Stimulated activated CD8-positive, alpha-beta memory T cell treated with anti-CD3 and anti-CD28 coated beads, Interleukin-12 subunit alpha, Interleukin-12 subunit beta, amount 100 ng/mL, for 24 hours (primary cell): ENCODE measurements around the gene PRRC2B.
"Not testable (repeated sequence)": the region's sequence is repeated elsewhere in the genome, so short reads cannot be mapped to it uniquely, and the experiment has no call there.

ENCODE experiments used
- DNase-seq: peaks from one replicate; pipeline ENCODE4 v3.0.0-alpha.2; 2020; ENCODE audit errors: extremely low read depth

The PRRC2B gene

GRCh38 chr9:131393622-131394463 is at the start of gene PRRC2B:
PRRC2B (plus strand) TSS chr9:131394086; CDS start chr9:131430145, 36,059 bp downstream.
- DNase-seq = peak; percentile 65

GRCh38 chr9:131344931-131345535 is 48.9 kb upstream of the PRRC2B start:
- not testable (repeated sequence) for DNase-seq

DNA sequence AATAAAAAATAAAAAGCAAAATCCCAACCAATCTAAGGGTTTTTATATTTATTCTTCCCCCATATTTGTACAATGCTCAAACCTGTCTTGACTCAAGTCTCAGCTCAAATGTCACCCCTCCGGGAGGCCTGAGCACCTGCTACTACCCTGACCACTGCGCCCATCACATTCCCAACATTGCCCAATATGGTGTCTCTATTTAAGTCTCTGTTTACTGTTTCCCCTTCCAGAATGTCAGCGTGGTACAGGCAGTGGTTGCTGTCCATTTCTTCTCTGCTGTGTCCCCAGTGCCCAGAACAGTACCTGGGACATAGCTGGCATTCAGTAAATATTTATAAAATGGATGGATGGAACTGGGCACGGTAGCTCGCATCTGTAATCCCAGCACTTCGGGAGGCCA is 47.3 kb upstream of the PRRC2B start:
- no peak for DNase-seq

GRCh38 chr9:131347376-131348020 is 46.4 kb upstream of the PRRC2B start:
- no peak for DNase-seq

DNA sequence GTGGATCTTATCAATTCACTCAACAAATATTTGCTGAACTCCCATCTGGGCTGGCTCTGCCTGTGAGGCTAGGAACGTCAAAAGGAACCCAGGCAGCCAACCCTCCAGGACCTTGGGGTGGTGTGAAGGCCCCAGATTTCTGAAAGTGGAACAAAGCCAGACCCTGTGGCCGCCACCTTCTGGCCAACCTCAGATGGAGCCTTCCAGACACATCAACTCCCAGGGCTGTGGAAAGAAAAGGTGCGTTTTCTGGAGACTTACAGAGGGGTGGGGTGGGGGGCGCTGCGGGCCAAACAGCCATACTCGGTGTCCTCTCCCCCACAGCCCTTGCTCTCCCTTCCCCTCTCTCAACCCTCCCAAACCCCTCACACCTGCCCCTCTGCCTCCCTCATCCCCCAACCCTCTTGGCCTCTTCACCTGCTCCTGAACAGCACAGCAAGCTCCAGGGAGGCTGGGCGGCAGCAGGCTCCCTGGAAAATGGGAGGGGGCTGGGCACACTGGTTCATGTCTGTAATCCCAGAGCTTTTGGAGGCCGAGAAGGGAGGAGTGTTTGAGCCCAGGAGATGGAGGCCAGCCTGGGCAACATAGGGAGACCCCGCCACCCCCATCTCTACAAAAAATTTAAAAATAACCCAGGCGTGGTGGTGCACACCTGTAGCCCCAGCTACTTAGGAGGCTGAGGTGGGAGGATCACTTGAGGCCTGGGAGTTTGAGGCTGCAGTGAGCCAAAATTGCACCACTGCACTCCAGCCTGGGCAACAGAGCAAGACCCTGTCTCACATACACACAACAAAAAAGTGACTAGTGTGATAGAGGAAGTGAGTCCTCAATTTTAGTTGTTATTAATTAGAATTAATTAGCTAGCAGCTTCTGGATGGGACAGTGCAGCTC is 45.0 kb upstream of the PRRC2B start:
- DNase-seq = no peak

DNA sequence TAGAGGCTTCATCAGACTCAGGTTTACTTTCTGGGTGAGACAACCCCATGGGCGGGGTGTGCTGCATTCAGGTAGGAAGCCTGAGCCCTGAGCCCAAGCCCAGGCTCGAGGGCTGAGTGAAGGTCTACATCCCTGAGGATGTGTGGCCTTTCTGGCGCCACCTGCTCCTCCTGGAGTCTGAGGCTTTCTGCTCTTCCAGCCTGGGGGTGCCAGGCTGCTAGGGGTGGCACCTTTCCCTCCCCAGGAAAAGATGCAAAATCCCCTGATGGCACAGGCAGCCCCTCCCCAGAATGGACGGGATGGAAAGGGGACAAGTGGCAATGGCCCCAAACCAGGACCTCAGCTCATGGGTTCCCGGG is 44.4 kb upstream of the PRRC2B start:
- DNase-seq = no peak

DNA sequence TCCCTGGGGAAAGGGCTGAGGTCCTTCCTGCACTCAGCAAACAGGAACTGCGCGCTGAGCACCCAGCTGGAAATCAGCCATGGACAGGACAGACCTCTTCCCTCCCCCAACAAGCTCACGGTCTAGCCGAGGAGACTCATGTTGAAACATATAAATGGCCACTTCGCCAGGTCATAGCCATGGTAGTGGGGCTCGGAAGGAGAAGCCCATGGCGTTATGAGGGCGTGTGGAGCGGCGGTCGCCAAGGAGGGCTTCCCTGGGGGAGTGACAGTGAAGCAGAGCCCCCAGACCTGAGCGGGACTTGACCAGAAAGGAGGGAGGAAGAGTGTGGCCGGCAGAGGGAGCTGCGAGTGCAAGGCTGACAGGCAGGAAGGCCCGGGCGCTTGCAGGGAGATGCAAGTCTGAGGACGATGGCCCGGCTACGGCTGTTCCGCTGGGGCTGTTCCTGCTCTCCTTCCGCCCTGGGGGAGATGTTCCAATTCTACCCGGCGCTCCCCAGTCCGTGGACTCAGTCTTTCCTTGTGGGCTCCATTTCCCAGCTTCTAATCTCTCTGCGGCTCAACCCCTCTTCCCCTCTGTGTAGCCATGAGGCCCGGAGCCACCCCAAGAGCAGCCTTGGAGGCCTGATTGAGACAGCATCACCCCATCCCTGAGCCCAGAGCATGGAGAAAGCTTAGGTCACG is 43.9 kb upstream of the PRRC2B start:
- DNase-seq = peak; percentile 67

DNA sequence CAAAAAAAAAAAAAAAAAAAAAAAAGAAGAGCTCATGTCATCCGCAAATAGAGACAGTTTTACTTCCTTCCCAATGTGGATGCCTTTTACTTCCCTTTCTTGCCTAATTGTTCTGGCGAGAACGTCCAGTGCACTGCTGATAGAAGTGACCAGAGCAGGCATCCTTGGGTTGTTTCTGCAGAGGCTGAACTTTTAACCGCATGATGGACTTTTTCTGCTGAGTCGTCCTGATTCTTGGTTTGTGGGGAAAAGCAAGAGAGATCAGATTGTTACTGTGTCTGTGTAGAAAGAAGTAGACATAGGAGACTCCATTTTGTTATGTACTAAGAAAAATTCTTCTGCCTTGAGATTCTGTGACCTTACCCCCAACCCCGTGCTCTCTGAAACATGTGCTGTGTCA is 37.4 kb upstream of the PRRC2B start:
- DNase-seq = not testable (repeated sequence)

DNA sequence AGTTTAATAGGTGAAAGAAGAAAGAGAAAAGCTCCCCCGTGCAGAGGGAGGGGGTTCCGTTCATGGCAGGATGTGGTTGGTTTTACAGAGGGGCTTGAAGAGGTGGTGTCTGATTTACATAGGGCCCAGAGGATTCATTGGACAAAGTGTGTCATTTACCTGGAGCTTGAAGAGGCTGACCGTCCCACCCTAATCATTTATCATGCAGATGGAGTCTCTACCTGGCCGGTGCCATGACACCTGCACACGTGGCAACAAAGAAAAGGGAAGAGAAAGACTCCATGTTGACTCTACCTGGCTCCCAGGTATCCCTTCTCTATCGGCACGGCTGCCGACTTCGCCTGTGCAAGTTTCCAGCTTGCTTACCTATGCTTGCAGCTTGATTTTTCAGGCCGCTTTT is 35.3 kb upstream of the PRRC2B start:
- DNase-seq = no peak

DNA sequence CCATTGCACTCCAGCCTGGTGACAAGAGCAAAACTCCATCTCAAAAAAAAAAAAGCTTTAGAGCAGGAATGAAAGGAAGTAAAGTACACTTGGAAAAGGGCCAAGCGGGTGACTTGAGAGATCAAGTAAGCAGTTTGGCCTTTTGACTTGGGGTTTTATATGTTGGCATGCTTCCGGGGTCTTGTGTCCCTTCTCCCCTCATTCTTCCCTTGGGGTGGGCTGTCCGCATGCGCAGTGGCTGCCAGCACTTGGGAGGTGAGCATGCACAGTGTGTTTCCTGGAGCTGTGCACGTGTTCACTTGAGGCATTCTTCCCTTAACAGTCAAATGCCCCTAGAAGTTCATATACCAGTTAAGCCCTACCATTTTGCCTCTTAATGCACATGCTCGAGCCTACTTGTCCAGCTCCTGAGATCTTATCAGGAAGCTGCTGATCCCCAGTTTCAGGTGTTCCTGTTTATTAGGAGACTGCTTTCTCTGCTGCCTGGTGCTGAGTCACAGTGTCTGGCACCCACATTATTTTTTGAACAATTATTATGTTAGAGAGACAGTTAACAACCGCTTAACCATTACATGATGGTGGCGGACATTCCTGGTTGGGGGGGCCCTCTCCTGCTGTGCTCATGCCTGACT is 32.6 kb upstream of the PRRC2B start:
- DNase-seq = no peak

DNA sequence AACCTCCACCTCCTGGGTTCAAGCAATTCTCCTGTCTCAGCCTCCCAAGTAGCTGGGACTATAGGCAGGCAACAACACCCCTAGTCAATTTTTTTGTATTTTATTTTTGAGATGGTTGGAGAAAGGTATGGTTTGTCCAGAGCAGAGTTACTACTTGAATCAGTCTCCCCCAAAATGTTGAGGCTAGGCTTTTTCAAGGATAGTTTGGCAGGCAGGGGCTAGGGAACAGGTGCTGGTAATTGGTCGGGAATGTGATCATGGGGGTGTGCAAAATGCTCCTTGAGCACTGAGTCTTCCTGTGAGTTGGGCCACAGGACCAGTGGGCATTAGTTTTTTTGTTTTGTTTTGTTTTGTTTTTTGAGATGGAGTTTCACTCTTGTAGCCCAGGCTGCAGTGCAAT is 28.3 kb upstream of the PRRC2B start:
- no peak for DNase-seq

- DNase-seq = no peak
Observed at GRCh38 chr9:131366761-131367401, 27.0 kb upstream of the PRRC2B start.

DNA sequence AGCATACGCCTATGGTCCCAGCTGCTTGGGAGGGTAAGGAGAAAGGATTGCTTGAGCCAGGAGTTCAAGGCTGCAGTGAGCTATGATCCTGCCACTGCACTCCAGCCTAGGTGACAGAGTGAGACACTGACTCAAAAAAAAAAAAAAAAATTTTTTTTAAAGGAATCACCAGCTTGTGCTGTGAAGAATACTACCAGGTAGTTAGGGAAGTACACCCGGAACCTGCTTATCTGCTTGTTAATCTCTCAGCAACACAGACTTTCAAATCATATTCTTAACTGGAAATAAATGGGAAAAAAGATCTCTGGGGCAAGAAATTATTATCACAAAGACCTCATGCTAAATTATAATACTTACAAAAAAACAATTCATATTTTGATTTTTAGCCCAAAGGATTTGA is 26.4 kb upstream of the PRRC2B start:
- DNase-seq = no peak

DNA sequence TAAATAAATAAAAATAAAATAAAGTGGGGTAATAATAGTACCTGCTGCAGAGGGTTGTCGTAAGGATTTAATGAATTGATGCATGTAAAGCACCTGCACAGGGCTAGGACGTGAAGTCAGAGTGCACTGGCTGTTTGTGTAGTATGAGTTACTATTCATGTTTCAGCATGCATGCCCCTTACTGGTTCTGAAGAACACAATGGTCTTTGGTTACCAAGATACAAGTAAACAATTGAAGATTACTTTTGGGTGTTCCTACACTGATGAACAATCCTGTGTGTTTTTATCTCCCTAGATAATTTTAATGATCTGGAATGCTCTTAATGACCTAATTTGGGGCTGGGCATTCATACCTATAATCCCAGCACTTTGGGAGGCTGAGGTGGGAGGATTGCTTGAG is 23.2 kb upstream of the PRRC2B start:
- no peak for DNase-seq

DNA sequence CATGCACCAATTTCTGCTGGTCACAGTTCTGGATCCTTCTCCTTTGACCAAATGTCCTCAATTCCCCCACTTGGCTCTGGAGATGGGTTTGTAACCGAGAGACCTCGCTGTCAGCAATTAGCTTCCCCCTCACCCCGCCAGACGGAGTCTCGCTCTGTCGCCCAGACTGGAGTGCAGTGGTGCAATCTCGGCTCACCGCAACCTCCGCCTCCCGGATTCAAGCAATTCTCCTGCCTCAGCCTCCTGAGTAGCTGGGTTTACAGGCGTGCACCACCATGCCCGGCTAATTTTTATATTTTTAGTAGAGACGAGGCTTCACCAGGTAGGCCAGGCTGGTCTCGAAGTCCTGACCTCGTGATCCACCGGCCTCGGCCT is 21.3 kb upstream of the PRRC2B start:
- DNase-seq = not testable (repeated sequence)

DNA sequence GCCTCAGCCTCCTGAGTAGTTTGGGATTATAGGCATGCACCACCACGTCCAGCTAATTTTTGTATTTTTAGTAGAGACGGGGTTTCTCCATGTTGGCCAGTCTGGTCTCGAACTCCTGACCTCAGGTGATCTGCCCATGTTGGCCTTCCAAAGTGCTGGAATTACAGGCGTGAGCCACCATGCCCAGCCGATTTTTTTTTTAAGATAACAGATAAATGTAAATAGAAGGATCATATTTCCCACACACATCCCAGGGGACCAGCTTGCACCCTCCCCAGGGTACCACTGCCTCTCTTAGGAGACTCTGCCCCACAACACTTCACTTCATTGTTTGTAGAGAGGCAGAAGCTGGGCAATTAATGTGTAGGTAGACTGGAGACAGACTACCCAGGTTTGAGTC is 19.2 kb upstream of the PRRC2B start:
- DNase-seq = not testable (repeated sequence)

- no peak for DNase-seq
Observed at GRCh38 chr9:131379056-131379455, 14.8 kb upstream of the PRRC2B start.

GRCh38 chr9:131382850-131383729 is 10.8 kb upstream of the PRRC2B start:
- no peak for DNase-seq

DNA sequence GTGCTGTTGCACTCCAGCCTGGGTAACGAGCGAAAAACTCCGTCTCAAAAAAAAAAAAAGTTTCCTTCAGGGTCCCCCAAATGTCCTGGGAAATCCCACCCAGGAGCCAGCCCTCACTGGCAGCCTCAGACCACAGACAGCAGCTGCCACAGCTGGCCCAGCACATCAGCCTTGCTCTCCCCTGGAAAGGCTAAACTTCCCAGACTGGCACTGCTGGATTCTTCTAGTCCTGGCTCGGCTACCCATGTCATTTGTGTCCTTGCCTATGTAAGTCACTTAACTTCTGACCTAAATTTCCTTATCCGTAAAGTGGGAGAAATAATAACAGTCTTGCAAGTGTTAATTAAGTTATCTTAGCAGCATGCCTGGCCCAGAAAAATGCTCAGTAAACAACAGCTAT is 8.6 kb upstream of the PRRC2B start:
- no peak for DNase-seq
